ENCODE results near the gene MCM7.

The MCM7 gene

GRCh38 chr7:100093054-100093453, 8.1 kb downstream of the MCM7 start:
- no peak for DNase-seq

GRCh38 chr7:100091411-100092181, 9.6 kb downstream of the MCM7 start:
- DNase-seq = no peak

GRCh38 chr7:100090527-100091410, 10.4 kb downstream of the MCM7 start:
- DNase-seq = no peak

- DNase-seq = no peak
Measured at GRCh38 chr7:100089458-100090196, 11.6 kb downstream of the MCM7 start.

- peak; percentile 47 to 71 for DNase-seq
Measured at GRCh38 chr7:100088621-100089457, 12.4 kb downstream of the MCM7 start, which contains the start of gene COPS6. Gene COPS6, plus strand, starts transcription at chr7:100088969. Its CDS starts 22 bp downstream, at chr7:100088991.

- DNase-seq = no peak
Measured at GRCh38 chr7:100088095-100088620, 13.0 kb downstream of the MCM7 start.

GRCh38 chr7:100087055-100087750, 14.0 kb downstream of the MCM7 start:
- no peak for DNase-seq

GRCh38 chr7:100085515-100085914, 15.7 kb downstream of the MCM7 start:
- DNase-seq = no peak

GRCh38 chr7:100082978-100083377, 18.2 kb downstream of the MCM7 start:
- no peak for DNase-seq

- DNase-seq = peak; percentile 98
Measured at GRCh38 chr7:100081535-100082102, 19.6 kb downstream of the MCM7 start, which contains the start of gene ZNF3. Gene ZNF3, minus strand, starts transcription at chr7:100081723. Its CDS starts 4,366 bp downstream, at chr7:100077357.

- DNase-seq = no peak
Measured at GRCh38 chr7:100080907-100081534, 20.2 kb downstream of the MCM7 start.

- DNase-seq = no peak
Measured at GRCh38 chr7:100079024-100079560, 22.1 kb downstream of the MCM7 start.

GRCh38 chr7:100077205-100077604, 24.0 kb downstream of the MCM7 start:
- no peak for DNase-seq

- no peak for DNase-seq
Measured at GRCh38 chr7:100075418-100075817, 25.8 kb downstream of the MCM7 start.

GRCh38 chr7:100074841-100075240, 26.4 kb downstream of the MCM7 start:
- no peak for DNase-seq

- no peak for DNase-seq
Measured at GRCh38 chr7:100072462-100072861, 28.7 kb downstream of the MCM7 start.

GRCh38 chr7:100071018-100071723, 30.0 kb downstream of the MCM7 start:
- DNase-seq = no peak

- no peak for DNase-seq
Measured at GRCh38 chr7:100069991-100070390, 31.2 kb downstream of the MCM7 start.

GRCh38 chr7:100066953-100067352, 34.2 kb downstream of the MCM7 start:
- no peak for DNase-seq
